Osteoblast (primary cell): ENCODE results near the gene MESP1. TPM values are rescaled to one million over a fixed set of nuclear protein-coding genes. Genes with fewer than 3 reads are reported as not detected.

Experiments used
- DNase-seq: peaks from one replicate; pipeline ENCODE4 v3.0.0; 2011; ENCODE audit warnings: low spot score, mixed read lengths; ENCODE audit not compliant: insufficient read length; ENCODE audit errors: missing footprints
- H2AFZ ChIP-seq: 2 replicates; pipeline ENCODE4 v1.6.0; 2011; ENCODE audit warnings: mild to moderate bottlenecking, low read length
- H3K27ac ChIP-seq: 2 replicates; pipeline ENCODE4 v1.5.1; 2011; ENCODE audit warnings: mild to moderate bottlenecking, low read depth, low read length, moderate library complexity
- H3K27me3 ChIP-seq: 2 replicates; pipeline ENCODE4 v1.6.0; 2012; ENCODE audit warnings: mild to moderate bottlenecking, control low read depth, inconsistent platforms, low read length, moderate library complexity; ENCODE audit not compliant: insufficient read depth
- H3K36me3 ChIP-seq: 2 replicates; pipeline ENCODE4 v1.5.1; 2011; ENCODE audit warnings: mild to moderate bottlenecking, low read length, control low read depth, moderate library complexity; ENCODE audit not compliant: insufficient read depth
- H3K4me1 ChIP-seq: 2 replicates; pipeline ENCODE4 v1.5.1; 2011; ENCODE audit warnings: mild to moderate bottlenecking, low read length, control low read depth, moderate library complexity; ENCODE audit not compliant: insufficient read depth
- H3K4me2 ChIP-seq: 2 replicates; pipeline ENCODE4 v1.6.0; 2011; ENCODE audit warnings: mild to moderate bottlenecking, low read length; ENCODE audit not compliant: insufficient read depth
- H3K4me3 ChIP-seq: fragments of 200-600 bp; sonication (generic); 3 replicates; pipeline ENCODE4 v1.5.1; 2012; ENCODE audit warnings: mild to moderate bottlenecking, low read length, inconsistent platforms; ENCODE audit not compliant: insufficient read depth
- H3K79me2 ChIP-seq: 2 replicates; pipeline ENCODE4 v1.6.0; 2012; ENCODE audit warnings: mild to moderate bottlenecking, low read length, control low read depth, inconsistent platforms; ENCODE audit not compliant: insufficient read depth
- H3K9me3 ChIP-seq: 2 replicates; pipeline ENCODE4 v1.5.1; 2011; ENCODE audit warnings: low read depth, low read length, control low read depth
- H4K20me1 ChIP-seq: 2 replicates; pipeline ENCODE4 v1.6.0; 2012; ENCODE audit warnings: mild to moderate bottlenecking, low read length, control low read depth; ENCODE audit not compliant: insufficient read depth
- CTCF ChIP-seq: IDR thresholded peaks from 2 replicates; pipeline ENCODE4 v1.5.1; 2011; ENCODE audit warnings: mild to moderate bottlenecking, low read depth, low read length, moderate library complexity; ENCODE audit errors: extremely low read depth
- total RNA-seq: library from RNA; depleted of rRNA; stranded (reverse); fragments of >200 nt; gene quantifications from 2 replicates; pipeline ENCODE4 v1.2.3, GENCODE V29; 2012

The MESP1 gene
- total RNA-seq, 1 donor, result under 0.01 TPM

DNA sequence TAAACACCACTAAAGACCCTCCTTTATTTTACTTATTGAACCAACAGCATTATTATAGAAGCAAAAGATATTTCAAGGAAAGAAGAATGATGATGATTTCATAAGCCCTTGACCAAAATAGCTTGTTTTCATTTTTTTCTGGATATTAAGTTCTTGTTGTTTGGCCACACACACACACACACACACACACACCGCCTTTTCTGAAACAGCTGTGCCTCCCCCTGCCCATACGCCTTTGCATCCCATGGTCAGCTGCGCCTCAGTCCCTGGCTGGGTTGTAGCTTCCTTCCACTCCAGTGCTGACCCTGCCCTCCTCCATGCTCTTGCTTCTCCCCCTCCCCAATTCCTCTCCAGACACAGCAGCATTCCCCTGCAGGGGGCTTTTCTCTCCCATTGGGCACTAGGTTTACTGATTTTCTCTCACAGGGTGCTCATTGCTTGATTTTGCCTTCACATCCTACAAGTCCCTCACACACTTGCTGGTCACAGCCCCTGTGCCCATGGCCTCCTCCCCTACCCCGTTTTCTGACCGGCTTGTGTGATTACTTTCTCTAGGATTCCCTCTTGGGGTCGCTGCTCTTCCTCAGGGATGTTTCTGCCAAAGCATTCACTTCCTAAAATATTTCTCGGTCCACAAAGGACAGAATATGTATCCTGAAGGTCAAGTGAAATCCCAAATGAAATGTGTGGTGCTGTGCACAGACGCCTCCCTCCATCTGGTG is 18.4 kb downstream of the MESP1 start:
- no peak for DNase-seq
- no peak overlapping the region for H2AFZ ChIP-seq

DNA sequence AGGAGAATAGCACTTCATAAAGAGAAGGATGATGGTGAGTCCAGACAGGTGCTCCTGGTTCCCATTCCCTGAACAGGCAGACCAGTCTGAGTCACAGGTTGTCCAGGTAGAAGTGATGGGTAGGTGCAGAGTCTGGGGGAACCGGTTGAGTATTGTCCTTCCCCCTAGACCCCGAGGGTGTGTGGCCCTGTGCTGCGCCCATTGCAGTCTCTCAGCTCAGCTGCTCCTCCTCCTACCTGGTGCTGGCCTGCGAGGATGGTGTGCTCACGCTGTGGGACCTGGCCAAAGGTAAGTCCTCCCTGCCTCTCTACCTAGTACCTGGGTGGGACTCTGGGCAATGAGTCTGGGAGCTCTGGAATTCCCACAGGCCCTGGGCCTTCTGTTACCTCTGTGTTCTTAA is 19.8 kb downstream of the MESP1 start:
- H2AFZ ChIP-seq, result no peak overlapping the region
- H3K36me3 ChIP-seq, result no peaks in the 10 kb centered on the region
- no peak overlapping the region for H3K4me3 ChIP-seq
- H3K27me3 ChIP-seq, result peaks cover 39% of the 10 kb centered on the region
- DNase-seq, result no peak
- no peak for TF ChIP-seq CTCF
- no peak overlapping the region for H3K4me2 ChIP-seq
- H3K4me1 ChIP-seq, result no peaks in the 10 kb centered on the region
- no peak overlapping the region for H3K27ac ChIP-seq
- no peaks in the 10 kb centered on the region for H4K20me1 ChIP-seq
- H3K9me3 ChIP-seq, result no peaks in the 10 kb centered on the region
- H3K79me2 ChIP-seq, result no peaks in the 10 kb centered on the region

More for the DNA sequence above, 18.4 kb downstream of the MESP1 start:
- no peak for TF ChIP-seq CTCF
- Histone ChIP-seq H3K4me2 (no peak overlapping the region), H3K79me2 (no peaks in the 10 kb centered on the region), H3K27me3 (peaks cover 38% of the 10 kb centered on the region), H4K20me1 (no peaks in the 10 kb centered on the region), H3K27ac (no peak overlapping the region), H3K4me3 (no peak overlapping the region), H3K36me3 (no peaks in the 10 kb centered on the region), H3K4me1 (no peaks in the 10 kb centered on the region), H3K9me3 (no peaks in the 10 kb centered on the region)

GRCh38 chr15:89728254-89728653 is 22.8 kb downstream of the MESP1 start:
- H3K4me1 ChIP-seq, result no peaks in the 10 kb centered on the region
- no peaks in the 10 kb centered on the region for H4K20me1 ChIP-seq
- peaks cover 5% of the 10 kb centered on the region for H3K9me3 ChIP-seq
- H3K79me2 ChIP-seq, result no peaks in the 10 kb centered on the region
- no peaks in the 10 kb centered on the region for H3K36me3 ChIP-seq
- TF ChIP-seq CTCF, result no peak
- H3K4me2 ChIP-seq, result no peak overlapping the region
- H3K27me3 ChIP-seq, result peaks cover 13% of the 10 kb centered on the region
- H2AFZ ChIP-seq, result no peak overlapping the region
- no peak for DNase-seq
- H3K4me3 ChIP-seq, result no peak overlapping the region
- no peak overlapping the region for H3K27ac ChIP-seq

- H3K36me3 ChIP-seq, result no peaks in the 10 kb centered on the region
- no peak overlapping the region for H3K4me3 ChIP-seq
- H3K4me2 ChIP-seq, result no peak overlapping the region
- no peaks in the 10 kb centered on the region for H3K4me1 ChIP-seq
- TF ChIP-seq CTCF, result no peak
- no peak overlapping the region for H3K27ac ChIP-seq
- H3K79me2 ChIP-seq, result no peaks in the 10 kb centered on the region
- no peak overlapping the region for H2AFZ ChIP-seq
- no peak for DNase-seq
- peaks cover 14% of the 10 kb centered on the region for H3K27me3 ChIP-seq
- H4K20me1 ChIP-seq, result no peaks in the 10 kb centered on the region
- peaks cover 5% of the 10 kb centered on the region for H3K9me3 ChIP-seq
Observed at GRCh38 chr15:89725064-89725463, 26.0 kb downstream of the MESP1 start.
